Calu3 (cell line): Measurements from ENCODE around the gene DPYD. TPM values are rescaled to one million over a fixed set of nuclear protein-coding genes. Genes with fewer than 3 reads are reported as not detected.
A peak's percentile ranks its signal among the peaks of the same experiment; 100 is the strongest.

Source experiments
- BruUV-seq: library from RNA; stranded (reverse); fragments of 400-500 nt; replicated peaks from 2 replicates; lab custom pipeline; 2021; lab: Mats Ljungman, UMichigan
- CTCF ChIA-PET: fragments of 300-600 bp; sonication (Branson Sonifier 250); formaldehyde crosslinking; loops from one replicate; lab custom pipeline; 2022; ENCODE audit warnings: antibody characterized with exemption; lab: Charles Lee
- DNase-seq: peaks from one replicate; pipeline ENCODE4 v3.0.0; 2022
- H3K27ac Mint-ChIP-seq: one replicate; pipeline ENCODE4 v1.8.0; 2022; ENCODE audit warnings: mixed read lengths; ENCODE audit not compliant: unreplicated experiment
- H3K27me3 Mint-ChIP-seq: one replicate; pipeline ENCODE4 v1.8.0; 2022; ENCODE audit warnings: mixed read lengths; ENCODE audit not compliant: unreplicated experiment
- H3K36me3 Mint-ChIP-seq: one replicate; pipeline ENCODE4 v1.8.0; 2022; ENCODE audit warnings: mild to moderate bottlenecking, moderate library complexity, mixed read lengths; ENCODE audit not compliant: insufficient read depth, unreplicated experiment
- H3K4me1 Mint-ChIP-seq: one replicate; pipeline ENCODE4 v1.8.0; 2022; ENCODE audit warnings: mild to moderate bottlenecking, low read depth, mixed read lengths; ENCODE audit not compliant: unreplicated experiment
- H3K4me3 Mint-ChIP-seq: one replicate; pipeline ENCODE4 v1.8.0; 2022; ENCODE audit warnings: mild to moderate bottlenecking, low read depth, moderate library complexity, mixed read lengths; ENCODE audit not compliant: unreplicated experiment
- H3K9me3 Mint-ChIP-seq: one replicate; pipeline ENCODE4 v1.8.0; 2022; ENCODE audit warnings: low read depth, mixed read lengths; ENCODE audit not compliant: unreplicated experiment
- CTCF ChIP-seq: fragments of 200-600 bp; IDR thresholded peaks from one replicate; pipeline ENCODE4 v1.8.0; 2022; ENCODE audit warnings: antibody characterized with exemption; ENCODE audit not compliant: unreplicated experiment
- intact Hi-C: fragments of 100-400 bp; cut with micrococcal nuclease; formaldehyde crosslinking; loops from one replicate; pipeline ENCODE4 v1.10.0; 2022; ENCODE audit not compliant: unreplicated experiment
- total RNA-seq: library from RNA; stranded (reverse); gene quantifications from 2 replicates; pipeline ENCODE4 v1.2.3, GENCODE V29; 2022

Gene DPYD
- total RNA-seq, 1 experiment from 2014 or later, result 15.6 TPM

DNA sequence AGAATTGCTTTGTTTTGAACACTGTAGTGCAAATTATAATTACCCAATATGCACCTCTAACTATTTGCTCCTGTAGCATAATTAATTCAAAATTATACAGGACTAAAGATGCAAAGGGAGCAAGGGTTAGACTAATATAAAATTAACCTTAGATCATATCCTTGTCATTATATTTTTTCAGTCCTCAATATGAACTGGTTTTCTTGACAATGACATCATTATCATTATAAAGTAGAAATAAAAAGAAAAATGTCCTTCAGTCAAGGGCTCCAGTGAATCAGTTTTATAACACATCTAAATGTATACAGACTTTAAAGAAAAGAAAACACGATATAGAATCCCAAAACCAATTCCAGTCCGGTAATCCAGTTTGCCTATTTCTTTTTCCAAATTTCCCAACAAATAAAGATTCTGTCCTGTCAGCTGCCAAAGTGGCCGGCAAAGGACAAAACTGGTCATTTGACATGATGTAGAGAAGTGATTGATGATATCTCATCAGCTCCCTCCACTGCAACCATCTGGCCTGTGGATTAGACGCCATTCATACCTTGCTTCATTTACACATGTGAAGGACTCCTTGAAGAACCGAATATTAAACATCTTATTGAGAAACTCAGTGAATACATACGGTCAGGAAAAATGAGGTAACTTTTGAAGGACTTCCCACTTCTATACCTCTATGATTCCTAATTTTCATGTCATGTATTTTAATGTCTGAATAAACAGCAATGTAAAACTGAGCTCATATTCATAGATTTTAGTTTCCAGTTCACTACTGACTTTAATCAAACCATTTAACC lies 15.5 kb downstream of the DPYD start:
- H3K9me3 Mint-ChIP-seq, result no peaks in the 10 kb centered on the region
- no peak for TF ChIP-seq CTCF
- DNase-seq, result no peak
- CTCF ChIA-PET, result no interaction called here
- H3K27me3 Mint-ChIP-seq, result no peaks in the 10 kb centered on the region
- intact Hi-C loops, result no loop called here
- H3K36me3 Mint-ChIP-seq, result peaks cover 6% of the 10 kb centered on the region
- no peaks in the 10 kb centered on the region for H3K4me1 Mint-ChIP-seq
- no peak overlapping the region for H3K27ac Mint-ChIP-seq
- H3K4me3 Mint-ChIP-seq, result no peak overlapping the region
- no TSS peak for BruUV-seq

- Mint-ChIP-seq H3K27me3 (no peaks in the 10 kb centered on the region), H3K4me1 (no peaks in the 10 kb centered on the region), H3K27ac (peak overlapping the region; percentile 53), H3K4me3 (no peak overlapping the region), H3K36me3 (peaks cover 6% of the 10 kb centered on the region), H3K9me3 (no peaks in the 10 kb centered on the region)
- intact Hi-C loops, result no loop called here
- CTCF ChIA-PET, result interaction anchor here (0.9 kb wide), 1 partner anchor 9 kb away, joined by 3 read pairs; no protein-coding TSS in a partner anchor
- no peak for TF ChIP-seq CTCF
- no TSS peak for BruUV-seq
- no peak for DNase-seq
Observed at GRCh38 chr1:97904534-97904933, 16.3 kb downstream of the DPYD start.

DNA sequence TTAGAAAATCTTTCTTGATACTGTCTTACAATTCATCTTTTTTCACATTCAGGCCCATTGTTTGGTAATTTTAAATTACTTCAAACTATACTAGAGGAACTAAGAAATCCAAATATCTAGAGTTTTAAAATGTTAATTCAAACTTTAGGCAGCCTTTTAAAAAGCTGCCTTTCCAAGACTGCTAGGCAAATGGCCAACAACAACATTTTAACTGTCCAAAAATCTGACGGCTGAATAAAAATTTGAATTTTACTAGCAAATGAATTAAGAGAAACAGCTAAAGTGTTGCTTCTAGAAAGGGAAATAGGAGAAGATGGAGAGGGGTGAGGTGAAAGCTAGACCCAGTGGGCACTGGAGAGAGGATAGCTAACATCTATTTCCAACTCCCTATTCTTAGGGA lies 17.2 kb downstream of the DPYD start:
- Mint-ChIP-seq H3K9me3 (peaks cover 3% of the 10 kb centered on the region), H3K4me1 (no peaks in the 10 kb centered on the region), H3K27me3 (no peaks in the 10 kb centered on the region), H3K36me3 (peaks cover 6% of the 10 kb centered on the region), H3K27ac (no peak overlapping the region), H3K4me3 (no peak overlapping the region)
- no peak for TF ChIP-seq CTCF
- DNase-seq, result no peak
- intact Hi-C loops, result no loop called here
- no TSS peak for BruUV-seq
- CTCF ChIA-PET, result no interaction called here

- peaks cover 7% of the 10 kb centered on the region for H3K9me3 Mint-ChIP-seq
- H3K36me3 Mint-ChIP-seq, result peaks cover 5% of the 10 kb centered on the region
- TF ChIP-seq CTCF, result no peak
- H3K4me3 Mint-ChIP-seq, result no peak overlapping the region
- H3K27me3 Mint-ChIP-seq, result no peaks in the 10 kb centered on the region
- no peaks in the 10 kb centered on the region for H3K4me1 Mint-ChIP-seq
- CTCF ChIA-PET, result no interaction called here
- BruUV-seq, result no TSS peak
- intact Hi-C loops, result no loop called here
- no peak overlapping the region for H3K27ac Mint-ChIP-seq
- no peak for DNase-seq
Observed at GRCh38 chr1:97902067-97902466, 18.8 kb downstream of the DPYD start.
